Activated naive CD8-positive, alpha-beta T cell (primary cell): Measurements from ENCODE around the gene PBXIP1.
A peak's percentile ranks its signal among the peaks of the same experiment; 100 is the strongest.

Experiments
- H3K27ac Mint-ChIP-seq: one replicate; pipeline ENCODE4 v1.8.0; 2021; ENCODE audit warnings: mixed read lengths
- H3K27me3 Mint-ChIP-seq: one replicate; pipeline ENCODE4 v1.8.0; 2021; ENCODE audit warnings: mixed read lengths
- H3K36me3 Mint-ChIP-seq: one replicate; pipeline ENCODE4 v1.8.0; 2021; ENCODE audit warnings: mixed read lengths
- H3K4me1 Mint-ChIP-seq: one replicate; pipeline ENCODE4 v1.8.0; 2021; ENCODE audit warnings: low read depth, mixed read lengths
- H3K4me3 Mint-ChIP-seq: one replicate; pipeline ENCODE4 v1.8.0; 2021; ENCODE audit warnings: mild to moderate bottlenecking, mixed read lengths
- H3K9me3 Mint-ChIP-seq: one replicate; pipeline ENCODE4 v1.8.0; 2021; ENCODE audit warnings: low read depth, mixed read lengths

The PBXIP1 gene

GRCh38 chr1:154970631-154971340 is 14.9 kb upstream of the PBXIP1 start, which contains the start of gene SHC1:
Gene SHC1 (minus strand): TSS chr1:154970747. CDS start chr1:154970526, 221 bp downstream.
- Mint-ChIP-seq H3K4me1 (peaks cover 29% of the 10 kb centered on the region), H3K27ac (peak within 1 kb of the TSS; percentile 58), H3K9me3 (no peaks in the 10 kb centered on the region), H3K27me3 (no peaks in the 10 kb centered on the region), H3K36me3 (peaks cover 2% of the 10 kb centered on the region), H3K4me3 (peak within 1 kb of the TSS; percentile 4)

- no peaks in the 10 kb centered on the region for H3K9me3 Mint-ChIP-seq
- H3K4me1 Mint-ChIP-seq = peaks cover 29% of the 10 kb centered on the region
- H3K27me3 Mint-ChIP-seq = no peaks in the 10 kb centered on the region
- H3K36me3 Mint-ChIP-seq = peaks cover 2% of the 10 kb centered on the region
- no peak overlapping the region for H3K4me3 Mint-ChIP-seq
- peak overlapping the region; percentile 54 for H3K27ac Mint-ChIP-seq
Observed at GRCh38 chr1:154969860-154970452, 14.1 kb upstream of the PBXIP1 start.

- H3K27ac Mint-ChIP-seq = peak overlapping the region; percentile 54
- peaks cover 2% of the 10 kb centered on the region for H3K36me3 Mint-ChIP-seq
- no peaks in the 10 kb centered on the region for H3K9me3 Mint-ChIP-seq
- H3K4me3 Mint-ChIP-seq = no peak overlapping the region
- H3K27me3 Mint-ChIP-seq = no peaks in the 10 kb centered on the region
- peaks cover 32% of the 10 kb centered on the region for H3K4me1 Mint-ChIP-seq
Observed at GRCh38 chr1:154969246-154969645, 13.3 kb upstream of the PBXIP1 start.

GRCh38 chr1:154968731-154969130 is 12.8 kb upstream of the PBXIP1 start:
- H3K9me3 Mint-ChIP-seq = no peaks in the 10 kb centered on the region
- H3K4me1 Mint-ChIP-seq = peaks cover 34% of the 10 kb centered on the region
- H3K27ac Mint-ChIP-seq = peak overlapping the region; percentile 54
- no peaks in the 10 kb centered on the region for H3K27me3 Mint-ChIP-seq
- no peak overlapping the region for H3K4me3 Mint-ChIP-seq
- H3K36me3 Mint-ChIP-seq = peaks cover 2% of the 10 kb centered on the region

- no peak overlapping the region for H3K27ac Mint-ChIP-seq
- no peaks in the 10 kb centered on the region for H3K27me3 Mint-ChIP-seq
- H3K4me1 Mint-ChIP-seq = peaks cover 36% of the 10 kb centered on the region
- H3K4me3 Mint-ChIP-seq = no peak overlapping the region
- no peaks in the 10 kb centered on the region for H3K9me3 Mint-ChIP-seq
- H3K36me3 Mint-ChIP-seq = peaks cover 2% of the 10 kb centered on the region
Observed at GRCh38 chr1:154967331-154967950, 11.5 kb upstream of the PBXIP1 start.

GRCh38 chr1:154966111-154966510 is 10.2 kb upstream of the PBXIP1 start:
- Mint-ChIP-seq H3K4me3 (no peak overlapping the region), H3K27me3 (no peaks in the 10 kb centered on the region), H3K4me1 (peaks cover 29% of the 10 kb centered on the region), H3K9me3 (no peaks in the 10 kb centered on the region), H3K36me3 (no peaks in the 10 kb centered on the region), H3K27ac (no peak overlapping the region)

- Mint-ChIP-seq H3K4me1 (peaks cover 28% of the 10 kb centered on the region), H3K27ac (no peak overlapping the region), H3K27me3 (no peaks in the 10 kb centered on the region), H3K9me3 (no peaks in the 10 kb centered on the region), H3K4me3 (no peak overlapping the region), H3K36me3 (no peaks in the 10 kb centered on the region)
Observed at GRCh38 chr1:154964359-154964758, 8.5 kb upstream of the PBXIP1 start.

GRCh38 chr1:154963643-154964042 is 7.7 kb upstream of the PBXIP1 start:
- Mint-ChIP-seq H3K27me3 (no peaks in the 10 kb centered on the region), H3K9me3 (no peaks in the 10 kb centered on the region), H3K4me3 (peak overlapping the region; percentile 21), H3K36me3 (no peaks in the 10 kb centered on the region), H3K27ac (peak overlapping the region; percentile 61), H3K4me1 (peaks cover 25% of the 10 kb centered on the region)

- Mint-ChIP-seq H3K4me1 (peaks cover 27% of the 10 kb centered on the region), H3K27ac (peak overlapping the region; percentile 92), H3K9me3 (no peaks in the 10 kb centered on the region), H3K36me3 (no peaks in the 10 kb centered on the region), H3K27me3 (no peaks in the 10 kb centered on the region), H3K4me3 (peak overlapping the region; percentile 91)
Observed at GRCh38 chr1:154962795-154963330, 7.0 kb upstream of the PBXIP1 start.

- Mint-ChIP-seq H3K27ac (peak overlapping the region; percentile 92), H3K4me3 (peak overlapping the region; percentile 91), H3K4me1 (peaks cover 28% of the 10 kb centered on the region), H3K9me3 (no peaks in the 10 kb centered on the region), H3K36me3 (no peaks in the 10 kb centered on the region), H3K27me3 (no peaks in the 10 kb centered on the region)
Observed at GRCh38 chr1:154962156-154962749, 6.4 kb upstream of the PBXIP1 start.

GRCh38 chr1:154961207-154962155 is 5.6 kb upstream of the PBXIP1 start, which contains the start of gene PYGO2:
Gene PYGO2 (minus strand): TSS chr1:154961782. CDS start chr1:154961576, 206 bp downstream.
- Mint-ChIP-seq H3K27me3 (no peaks in the 10 kb centered on the region), H3K9me3 (no peaks in the 10 kb centered on the region), H3K4me1 (peaks cover 36% of the 10 kb centered on the region), H3K4me3 (peak within 1 kb of the TSS; percentile 97), H3K36me3 (no peaks in the 10 kb centered on the region), H3K27ac (peak within 1 kb of the TSS; percentile 92)

GRCh38 chr1:154960446-154961136 is 4.7 kb upstream of the PBXIP1 start:
- no peaks in the 10 kb centered on the region for H3K27me3 Mint-ChIP-seq
- H3K4me3 Mint-ChIP-seq = peak overlapping the region; percentile 97
- H3K4me1 Mint-ChIP-seq = peaks cover 45% of the 10 kb centered on the region
- H3K36me3 Mint-ChIP-seq = no peaks in the 10 kb centered on the region
- no peaks in the 10 kb centered on the region for H3K9me3 Mint-ChIP-seq
- H3K27ac Mint-ChIP-seq = peak overlapping the region; percentile 92

GRCh38 chr1:154959426-154959780 is 3.5 kb upstream of the PBXIP1 start:
- peak overlapping the region; percentile 35 for H3K4me3 Mint-ChIP-seq
- peak overlapping the region; percentile 64 for H3K27ac Mint-ChIP-seq
- H3K27me3 Mint-ChIP-seq = no peaks in the 10 kb centered on the region
- peaks cover 53% of the 10 kb centered on the region for H3K4me1 Mint-ChIP-seq
- H3K36me3 Mint-ChIP-seq = no peaks in the 10 kb centered on the region
- H3K9me3 Mint-ChIP-seq = no peaks in the 10 kb centered on the region
